Stimulated activated CD8-positive, alpha-beta memory T cell treated with anti-CD3 and anti-CD28 coated beads, Interleukin-4, amount 100 ng/mL, for 4 hours (primary cell): ENCODE measurements around the gene ADAMTSL1.

Experiments used
- DNase-seq, 2 donors: peaks; one replicate each; pipeline ENCODE4 v3.0.0-alpha.2; 2020; ENCODE audit warnings: low read depth in 2 of 2, low spot score in 1 of 2

The ADAMTSL1 gene

GRCh38 chr9:18896004-18896403 is 422.1 kb downstream of the ADAMTSL1 start:
- no peak for DNase-seq

DNA sequence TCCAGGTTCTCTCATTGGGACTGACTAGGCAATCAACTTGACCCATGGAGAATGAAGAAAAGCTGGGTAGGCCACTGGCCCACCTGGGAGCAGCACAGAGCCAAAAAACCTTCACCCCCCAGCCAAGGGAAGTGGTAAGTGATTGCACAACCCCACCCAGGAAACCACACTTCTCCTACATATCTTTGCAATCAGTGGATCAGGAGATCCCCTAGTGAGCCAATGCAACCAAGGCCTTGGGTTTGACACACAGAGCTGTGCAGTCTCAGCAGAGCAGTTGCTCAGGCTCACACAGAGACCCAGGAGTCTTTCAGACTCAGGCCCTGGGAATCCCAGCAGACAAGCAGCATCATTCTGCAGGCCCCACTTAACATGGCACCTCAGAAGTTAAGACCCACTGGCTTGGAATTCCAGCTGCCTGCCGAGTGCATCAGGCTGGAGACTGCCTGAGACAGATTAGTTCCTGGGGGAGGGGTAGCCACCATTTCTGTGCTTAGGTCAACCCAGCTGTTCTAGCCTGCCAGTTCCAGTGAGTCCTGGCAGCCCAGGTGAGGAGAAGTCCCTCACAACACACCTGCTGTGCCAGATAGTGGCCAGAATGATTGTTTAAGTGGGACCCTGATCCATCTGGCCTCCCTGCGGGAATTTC is 422.7 kb downstream of the ADAMTSL1 start:
- DNase-seq = no peak

DNA sequence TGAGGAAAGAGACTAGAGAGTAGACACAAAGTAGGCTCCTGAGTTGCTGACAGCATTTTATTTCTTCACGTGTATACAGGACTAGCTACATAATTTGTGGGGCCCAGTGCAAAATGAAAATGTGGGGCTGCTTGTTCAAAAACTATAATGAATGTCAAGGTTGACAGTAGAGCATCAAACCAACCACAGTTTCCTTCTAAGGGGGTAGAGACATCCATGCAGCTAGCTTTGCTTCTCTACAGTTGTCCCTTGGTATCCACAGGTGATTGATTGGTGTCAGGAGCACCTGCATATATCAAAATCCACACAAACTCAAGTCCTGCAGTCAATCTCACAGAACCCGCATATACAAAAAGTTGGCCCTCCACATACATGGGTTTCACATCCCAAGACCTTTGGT is 429.5 kb downstream of the ADAMTSL1 start:
- no peak for DNase-seq

DNA sequence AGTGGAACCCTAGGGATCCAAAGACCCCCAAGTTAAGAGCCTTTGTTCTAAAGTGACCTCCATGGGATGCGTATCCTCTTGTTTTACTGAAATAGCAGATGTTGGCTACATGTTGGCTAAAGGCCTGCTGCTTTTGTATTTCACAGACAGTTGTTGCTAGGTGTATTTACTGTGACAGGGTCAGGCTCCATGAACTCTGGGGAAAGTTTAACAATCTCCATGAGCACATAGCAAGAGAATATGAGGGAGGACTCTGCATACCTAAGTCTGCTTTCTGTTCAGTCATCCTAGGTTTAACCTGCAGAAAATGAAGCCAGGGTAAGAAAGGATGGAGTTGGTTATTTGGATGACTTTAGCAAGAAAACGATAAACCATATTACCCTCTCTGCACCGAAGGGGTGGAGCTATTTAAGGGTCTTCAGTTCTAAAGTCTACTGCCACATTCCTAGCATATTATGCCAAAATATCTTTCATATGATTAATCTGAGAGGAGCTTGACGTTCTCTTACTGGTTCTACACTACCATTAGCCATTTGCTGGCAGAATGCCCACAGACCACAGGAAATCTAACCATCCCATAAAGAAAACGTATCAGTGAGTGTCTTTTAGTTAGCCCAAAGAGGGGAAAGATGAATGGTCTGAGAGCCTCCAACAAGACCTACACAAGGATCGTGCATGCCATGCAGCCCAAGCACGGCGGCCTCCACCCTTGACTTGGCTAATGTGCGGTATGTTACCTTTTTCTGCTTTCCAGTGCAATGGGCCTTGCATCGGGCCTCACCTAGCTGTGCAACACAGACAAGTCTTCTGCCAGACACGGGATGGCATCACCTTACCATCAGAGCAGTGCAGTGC is 431.3 kb downstream of the ADAMTSL1 start:
- DNase-seq = no peak

- DNase-seq = no peak
These were observed 432.1 kb downstream of the ADAMTSL1 start for GRCh38 chr9:18905883-18906629.

- DNase-seq = no peak
These were observed 432.9 kb downstream of the ADAMTSL1 start for GRCh38 chr9:18906656-18907395.

DNA sequence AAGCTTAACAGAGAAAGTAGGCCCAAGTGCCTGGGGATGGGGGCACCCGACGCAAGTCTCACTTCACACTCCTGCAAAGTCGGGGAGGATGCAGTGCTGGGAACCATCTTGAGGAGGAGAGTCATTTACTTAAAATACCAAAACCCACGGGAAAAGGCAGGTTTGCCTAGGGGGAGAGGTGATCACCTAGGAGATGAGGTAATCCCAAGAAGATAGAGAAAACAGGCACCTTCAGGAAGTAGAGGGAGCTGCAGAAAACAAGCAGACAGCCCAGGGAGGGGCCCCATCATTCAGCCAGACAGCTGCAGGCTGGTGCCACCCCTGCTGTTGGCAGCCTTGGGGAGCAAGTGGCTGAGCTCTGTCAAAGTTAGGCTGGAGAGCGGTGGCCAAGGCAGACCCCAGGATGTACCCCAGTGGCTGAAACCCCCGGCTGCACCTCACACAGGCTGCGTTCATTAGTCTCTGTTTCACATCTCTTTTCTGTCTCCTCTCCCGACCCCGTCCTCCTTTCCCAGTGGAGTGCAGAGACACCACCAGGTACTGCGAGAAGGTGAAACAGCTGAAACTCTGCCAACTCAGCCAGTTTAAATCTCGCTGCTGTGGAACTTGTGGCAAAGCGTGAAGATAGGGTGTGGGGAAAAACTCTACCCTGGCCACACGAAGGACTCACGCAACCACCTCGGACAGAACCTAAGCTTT is 434.1 kb downstream of the ADAMTSL1 start:
- no peak for DNase-seq

GRCh38 chr9:18909140-18910018 is 435.4 kb downstream of the ADAMTSL1 start:
- no peak for DNase-seq

DNA sequence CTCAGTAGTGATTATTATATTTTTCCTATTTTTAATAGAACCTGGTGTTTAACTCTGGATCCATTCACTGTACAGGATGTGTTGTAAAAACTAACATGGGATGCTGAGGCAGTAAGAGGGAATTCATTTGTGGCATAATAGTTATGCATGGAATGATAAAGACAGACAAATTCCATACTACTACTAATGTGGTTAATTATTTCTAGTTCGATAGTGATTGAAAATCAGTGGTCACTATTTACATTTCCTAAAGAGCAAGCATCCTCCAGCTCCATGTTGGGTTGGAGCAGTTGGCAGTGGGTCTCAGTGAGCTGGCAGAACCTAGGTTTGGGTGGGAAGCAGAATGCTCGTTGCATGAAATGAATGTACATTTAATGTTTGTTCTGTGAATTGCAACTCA is 436.5 kb downstream of the ADAMTSL1 start:
- no peak for DNase-seq

DNA sequence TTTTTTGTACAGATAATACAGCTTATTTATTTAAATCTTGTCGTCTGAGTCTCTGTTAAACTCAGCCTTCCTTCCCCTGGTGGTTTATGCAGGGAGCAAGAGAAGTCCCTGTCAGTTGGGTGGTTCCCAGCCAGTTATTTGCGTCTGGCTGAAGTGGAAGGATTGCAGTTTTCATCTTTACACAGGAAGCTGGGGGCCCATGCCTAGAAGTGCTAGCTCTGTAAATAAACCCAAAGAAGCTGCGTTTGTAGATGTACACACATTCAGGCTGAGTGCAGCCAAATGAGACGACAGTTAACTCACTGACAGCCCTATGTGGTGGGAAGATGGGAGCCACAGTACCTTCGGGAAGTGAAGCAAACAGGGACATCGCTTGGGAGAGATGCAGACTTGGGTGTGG is 437.0 kb downstream of the ADAMTSL1 start:
- no peak for DNase-seq

DNA sequence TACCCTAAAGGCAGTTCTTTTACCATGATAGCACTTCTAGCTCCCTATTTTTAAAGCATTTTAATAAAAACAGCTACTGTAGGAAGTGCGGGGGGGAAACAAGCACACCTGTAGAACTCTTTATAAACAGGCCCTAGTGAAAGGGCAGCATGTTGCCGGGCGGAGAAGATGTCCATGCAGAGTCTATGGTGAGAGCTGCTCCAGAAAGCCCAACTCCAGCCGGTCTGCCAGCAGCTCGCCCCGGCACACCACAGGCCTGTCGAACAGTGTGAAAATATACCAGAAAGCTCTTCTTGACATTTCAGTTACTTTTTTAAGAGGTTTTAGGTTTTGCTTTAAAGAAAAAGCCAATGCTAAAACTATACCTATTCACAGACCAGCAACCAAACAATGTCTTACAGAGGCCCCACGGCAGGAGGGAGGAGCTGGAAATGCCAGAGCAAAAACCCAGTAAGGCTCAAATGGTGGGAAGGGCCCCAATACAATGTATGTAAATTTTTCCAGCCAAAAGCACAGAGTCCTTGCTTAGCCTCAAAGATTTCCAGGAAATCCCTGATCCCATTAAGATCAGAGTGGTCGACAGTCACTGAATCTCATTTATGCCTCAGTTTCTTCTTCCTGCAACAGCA is 437.9 kb downstream of the ADAMTSL1 start:
- DNase-seq = no peak

DNA sequence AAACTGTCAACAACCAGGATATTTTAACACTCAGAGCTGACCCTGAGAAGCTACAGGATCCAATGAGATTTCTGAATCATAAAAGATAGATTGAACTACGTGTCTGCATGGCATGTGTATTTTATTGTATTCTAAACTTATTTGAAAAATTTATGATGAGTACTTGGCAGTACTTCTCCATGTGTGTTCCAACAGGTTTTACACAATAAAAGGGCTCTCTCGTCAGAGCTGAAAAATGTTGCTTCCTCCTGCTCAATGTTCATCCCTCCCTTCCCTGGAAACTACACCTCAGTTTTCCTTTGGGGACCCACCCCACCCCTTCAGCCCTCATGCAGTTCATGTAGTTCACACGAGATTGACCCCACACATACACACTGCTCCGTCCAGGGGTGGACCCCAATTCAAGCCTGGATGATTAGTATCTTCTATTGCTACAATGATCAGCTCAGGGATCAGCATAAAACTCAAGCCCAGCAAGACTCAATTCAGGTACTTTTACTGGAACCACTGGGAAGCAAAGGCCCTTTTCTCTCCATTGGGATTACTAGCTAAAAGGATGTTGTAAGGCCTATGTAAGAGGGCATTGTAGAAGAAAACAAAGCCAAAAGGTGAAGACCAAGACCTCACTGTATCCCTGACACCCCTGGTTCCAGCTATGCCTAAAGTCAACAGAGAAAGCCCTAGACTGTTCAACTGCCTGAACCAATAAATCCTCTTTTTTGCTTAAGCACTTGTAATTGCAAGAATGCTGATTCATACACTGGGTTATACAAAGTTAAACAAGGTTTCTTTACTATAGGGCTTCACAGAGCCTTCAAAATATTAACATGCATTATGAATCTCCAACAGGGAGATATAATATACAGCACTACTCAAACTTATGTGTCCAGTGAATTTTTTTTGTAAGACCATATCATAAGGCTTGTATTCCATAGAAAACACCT is 446.5 kb downstream of the ADAMTSL1 start:
- DNase-seq = no peak

GRCh38 chr9:18921366-18922075 is 447.6 kb downstream of the ADAMTSL1 start:
- no peak for DNase-seq

- DNase-seq = no peak
These were observed 448.4 kb downstream of the ADAMTSL1 start for GRCh38 chr9:18922161-18922885.

DNA sequence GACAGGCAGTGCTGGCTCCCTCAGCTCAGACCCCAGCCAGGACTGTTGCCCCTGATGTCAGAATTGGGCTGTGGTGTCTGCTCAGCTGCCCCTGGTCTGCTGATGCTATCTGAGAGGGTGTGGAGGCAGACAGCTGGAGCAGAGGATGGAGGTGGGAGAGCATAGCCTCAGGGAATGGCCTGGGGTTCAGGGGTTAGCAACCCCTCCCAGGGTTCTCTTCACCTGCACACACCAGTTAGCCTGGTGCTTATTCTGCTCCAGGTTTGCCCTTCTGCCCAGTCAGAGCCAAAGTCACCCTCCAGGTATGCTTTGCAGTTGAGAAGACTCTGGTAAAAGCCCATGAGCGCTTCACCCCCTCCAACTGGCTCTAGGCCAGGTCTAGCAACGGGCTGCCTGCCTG is 449.2 kb downstream of the ADAMTSL1 start:
- no peak for DNase-seq

- DNase-seq = no peak
These were observed 449.9 kb downstream of the ADAMTSL1 start for GRCh38 chr9:18923671-18924430.
